GM12878 (cell line): ENCODE measurements around the gene EMID1.

Experiments
- BHLHE40 ChIP-seq, 2 experiments: fragments of 450-650 bp in 1 of 2; IDR thresholded peaks; 2 replicates each; pipeline ENCODE4 v1.6.1; 2011 to 2017; ENCODE audit warnings: low read depth in 2 of 2, borderline replicate concordance in 1 of 2, improper control_type of control experiment in 1 of 2, low read length in 1 of 2, mild to moderate bottlenecking in 1 of 2
- CTCF ChIP-seq, 3 experiments: IDR thresholded peaks in 2 of 3; conservative IDR thresholded peaks in 1 of 3; 2 replicates each; pipeline ENCODE4 v1.5.1; 2011; ENCODE audit warnings: low read depth in 3 of 3, low read length in 3 of 3, mild to moderate bottlenecking in 3 of 3, control low read depth in 2 of 3, moderate library complexity in 2 of 3, inconsistent platforms in 1 of 3, mixed read lengths in 1 of 3; ENCODE audit not compliant: control insufficient read depth in 2 of 3, insufficient read depth in 1 of 3; ENCODE audit errors: extremely low read depth in 1 of 3
- EP300 ChIP-seq, 2 experiments: fragments of 150-350 bp in 1 of 2; IDR thresholded peaks; 2 replicates each; pipeline ENCODE4 v1.6.1; 2011 to 2012; ENCODE audit warnings: low read depth in 2 of 2, low read length in 2 of 2, borderline replicate concordance in 1 of 2, improper control_type of control experiment in 1 of 2, inconsistent platforms in 1 of 2; ENCODE audit not compliant: control insufficient read depth in 1 of 2
- ESRRA ChIP-seq: IDR thresholded peaks from 2 replicates; pipeline ENCODE4 v1.6.1; 2012; ENCODE audit warnings: mild to moderate bottlenecking, low read length, improper control_type of control experiment
- KDM1A ChIP-seq: fragments of 200-600 bp; sonication (generic); IDR thresholded peaks from 2 replicates; pipeline ENCODE4 v1.6.1; 2016; ENCODE audit warnings: borderline replicate concordance
- RCOR1 ChIP-seq: conservative IDR thresholded peaks from 2 replicates; pipeline ENCODE4 v1.6.1; 2012; ENCODE audit warnings: low read depth, low read length, improper control_type of control experiment
- TCF12 ChIP-seq: IDR thresholded peaks from 2 replicates; pipeline ENCODE4 v1.6.1; 2011; ENCODE audit warnings: low read depth, mild to moderate bottlenecking, low read length
- TF ChIP-seq, protein P1 (sequence below): IDR thresholded peaks from 2 replicates; pipeline ENCODE4 v1.6.1; 2011; ENCODE audit warnings: low read depth, low read length, improper control_type of control experiment, borderline replicate concordance

GRCh38 chr22:29244785-29245625, 39.3 kb downstream of the EMID1 start:
- TF ChIP-seq CTCF (IDR thresholded peaks at IDR 0.05 in 2 of 3, conservative IDR thresholded peaks at IDR 0.05 in 1 of 3; ENCODE audit: control insufficient read depth in 2 of 3, extremely low read depth in 1 of 3, insufficient read depth in 1 of 3, low read depth in 3 of 3, low read length in 3 of 3): no peak
- no peak for TF ChIP-seq ESRRA
- TF ChIP-seq, protein P1, sequence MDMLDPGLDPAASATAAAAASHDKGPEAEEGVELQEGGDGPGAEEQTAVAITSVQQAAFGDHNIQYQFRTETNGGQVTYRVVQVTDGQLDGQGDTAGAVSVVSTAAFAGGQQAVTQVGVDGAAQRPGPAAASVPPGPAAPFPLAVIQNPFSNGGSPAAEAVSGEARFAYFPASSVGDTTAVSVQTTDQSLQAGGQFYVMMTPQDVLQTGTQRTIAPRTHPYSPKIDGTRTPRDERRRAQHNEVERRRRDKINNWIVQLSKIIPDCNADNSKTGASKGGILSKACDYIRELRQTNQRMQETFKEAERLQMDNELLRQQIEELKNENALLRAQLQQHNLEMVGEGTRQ: no peak
- no peak for TF ChIP-seq EP300 (IDR thresholded peaks at IDR 0.05; ENCODE audit: borderline replicate concordance in 1 of 2, control insufficient read depth in 1 of 2, low read depth in 2 of 2, low read length in 2 of 2)
- TF ChIP-seq KDM1A: no peak
- no peak for TF ChIP-seq TCF12
- no peak for TF ChIP-seq BHLHE40 (IDR thresholded peaks at IDR 0.05; ENCODE audit: borderline replicate concordance in 1 of 2, low read depth in 2 of 2, low read length in 1 of 2)
- TF ChIP-seq RCOR1: no peak
